Measurements from ENCODE around the gene EPB41L5.

The EPB41L5 gene

DNA sequence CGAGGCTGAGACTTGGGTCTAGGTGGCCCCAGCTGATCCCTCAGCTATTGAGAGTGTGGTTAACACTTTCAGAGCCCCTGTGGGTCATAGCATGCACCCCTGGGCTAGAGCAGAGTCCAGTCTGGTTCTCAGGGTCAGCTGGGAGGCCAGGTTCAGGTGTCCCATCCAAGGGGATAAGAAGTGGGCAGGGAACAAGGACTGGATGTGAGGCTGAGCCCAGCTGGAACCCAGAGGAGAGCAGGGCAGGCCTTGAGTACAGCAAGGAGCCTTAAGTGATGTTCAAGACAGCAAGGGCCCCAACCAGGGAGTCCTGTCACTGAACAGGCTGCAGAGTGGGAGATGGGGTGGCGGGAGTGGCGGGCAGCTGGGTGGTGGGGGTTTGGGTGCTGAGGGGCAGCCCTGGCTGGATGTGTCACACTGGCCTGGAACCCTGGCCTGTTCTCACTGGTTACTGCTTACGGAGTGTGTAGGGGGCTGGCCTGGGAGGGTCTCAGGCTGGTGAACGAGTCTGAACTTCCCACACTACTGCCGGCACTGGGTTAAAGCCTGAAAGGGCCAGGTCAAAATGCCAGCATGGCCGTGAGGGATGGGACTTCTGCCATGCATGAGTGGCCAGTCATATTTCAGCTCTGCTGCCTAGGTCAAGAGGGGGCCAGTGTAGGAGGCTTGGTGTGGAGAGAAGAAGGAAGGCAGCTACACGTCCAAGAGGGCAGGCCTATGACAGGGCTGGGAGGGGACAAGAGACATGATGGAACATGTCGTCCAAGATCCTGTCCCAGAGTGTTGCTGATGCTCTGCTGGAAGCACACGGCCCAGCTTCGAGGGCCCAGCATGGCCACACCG, 196.8 kb downstream of the EPB41L5 start:
- TF ChIP-seq GATA3 (IDR thresholded peaks at IDR 0.05; ENCODE audit: low read depth, low read length) = no peak
- TF ChIP-seq GATA2 (IDR thresholded peaks at IDR 0.05; ENCODE audit: low read depth, low read length) = no peak

DNA sequence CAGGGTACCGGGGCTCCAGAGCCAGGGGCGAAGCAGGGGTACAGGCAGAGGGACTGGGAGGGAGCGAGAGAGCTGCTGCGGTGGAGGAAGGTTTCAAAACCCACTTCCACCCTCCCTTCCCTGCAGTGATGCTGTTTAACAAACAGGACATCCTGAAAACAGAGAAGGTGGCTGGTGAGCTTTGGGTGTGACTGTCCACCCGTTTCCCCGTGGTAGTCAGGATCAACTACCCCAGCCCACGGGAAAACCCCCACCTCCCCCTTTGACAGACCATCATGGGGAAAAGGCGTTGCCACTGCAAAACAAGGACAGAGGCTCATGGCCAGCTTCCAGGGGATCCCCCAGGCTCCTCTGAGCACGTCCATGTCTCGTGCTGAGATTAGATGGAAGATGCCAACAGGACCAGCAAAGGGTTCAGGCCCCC, 197.4 kb downstream of the EPB41L5 start:
- TF ChIP-seq GATA2 (IDR thresholded peaks at IDR 0.05; ENCODE audit: low read depth, low read length) (no peak), GATA3 (IDR thresholded peaks at IDR 0.05; ENCODE audit: low read depth, low read length) (no peak)

DNA sequence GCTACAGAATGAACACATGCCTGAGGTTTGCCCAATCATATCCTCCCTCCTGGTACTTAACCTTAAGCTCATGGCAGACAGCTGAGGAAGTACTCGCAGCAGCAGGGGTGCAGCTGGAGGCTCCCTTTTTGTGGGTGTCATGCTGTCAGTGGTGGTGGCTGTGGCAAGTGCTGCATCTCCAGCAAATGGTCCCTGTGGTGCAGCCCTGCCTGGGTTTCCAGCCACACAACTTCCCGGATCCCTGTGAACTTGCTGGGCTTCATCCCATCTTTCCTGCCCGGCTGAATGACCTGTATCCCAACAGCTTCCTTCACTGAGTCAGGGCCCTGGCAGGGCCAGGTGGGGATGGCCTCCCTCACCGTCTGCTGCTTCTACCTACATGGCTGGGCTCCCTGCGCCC, 205.3 kb downstream of the EPB41L5 start:
- TF ChIP-seq GATA3 (IDR thresholded peaks at IDR 0.05; ENCODE audit: low read depth, low read length) (no peak), GATA2 (IDR thresholded peaks at IDR 0.05; ENCODE audit: low read depth, low read length) (no peak)

DNA sequence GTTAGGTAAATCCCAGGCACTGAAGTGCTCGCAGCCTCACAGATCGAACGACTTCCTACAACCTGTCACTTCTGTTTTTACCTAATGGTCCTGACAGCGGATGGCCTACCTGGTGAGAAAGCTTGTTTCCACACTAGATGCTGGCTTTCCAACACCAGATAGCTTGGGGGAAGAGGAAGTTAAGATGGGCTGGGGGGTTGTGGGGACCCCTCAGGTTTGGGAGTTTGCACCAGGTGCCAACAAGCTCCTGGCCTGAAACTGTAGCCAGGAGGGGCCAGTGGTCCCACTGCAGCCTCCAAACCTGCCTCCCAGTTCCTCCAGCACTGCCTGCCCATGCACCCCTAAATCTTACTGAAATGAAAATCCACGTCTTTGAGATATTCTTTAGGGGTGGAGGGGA, 206.4 kb downstream of the EPB41L5 start:
- no peak for TF ChIP-seq GATA3 (IDR thresholded peaks at IDR 0.05; ENCODE audit: low read depth, low read length)
- TF ChIP-seq GATA2 (IDR thresholded peaks at IDR 0.05; ENCODE audit: low read depth, low read length) = no peak

DNA sequence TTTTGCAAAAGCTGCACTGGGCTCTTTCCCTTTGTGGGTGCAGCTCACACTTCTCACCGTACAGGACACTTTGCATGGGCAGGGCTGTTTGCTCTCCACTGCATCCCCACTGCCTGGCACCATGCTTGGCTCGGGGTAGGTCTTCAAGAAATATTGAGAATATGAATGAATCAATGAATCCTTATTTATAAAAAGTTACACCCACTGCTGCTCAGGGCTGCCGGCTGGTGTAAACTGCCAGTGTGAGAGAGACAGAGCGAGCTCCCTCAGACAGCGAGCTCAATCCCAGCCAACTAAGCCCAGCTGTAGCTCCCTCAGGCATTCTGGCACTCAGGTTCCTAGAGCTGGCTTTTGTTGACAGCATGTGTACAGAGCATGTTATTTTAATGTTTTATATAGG, 206.9 kb downstream of the EPB41L5 start:
- TF ChIP-seq GATA3 (IDR thresholded peaks at IDR 0.05; ENCODE audit: low read depth, low read length) = no peak
- TF ChIP-seq GATA2 (IDR thresholded peaks at IDR 0.05; ENCODE audit: low read depth, low read length) = no peak

DNA sequence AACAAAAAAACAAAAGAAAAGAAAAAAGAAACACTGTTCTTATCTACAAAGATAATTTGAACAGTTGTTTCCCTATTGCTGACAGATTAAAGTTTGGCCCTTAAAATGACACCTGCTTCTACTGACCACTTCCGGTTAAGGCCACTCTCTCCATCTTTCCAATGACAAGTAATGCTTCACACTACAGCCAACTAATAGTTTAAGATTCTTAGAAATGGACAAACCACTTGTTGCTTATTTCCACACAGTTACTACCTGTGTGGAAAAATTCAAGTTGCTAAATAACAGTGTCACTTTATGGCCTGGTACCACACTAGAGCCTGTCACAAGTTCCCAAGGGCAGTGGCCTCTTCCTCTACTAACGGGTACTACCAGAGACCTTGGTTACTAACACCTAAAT, 207.9 kb downstream of the EPB41L5 start:
- TF ChIP-seq GATA2 (IDR thresholded peaks at IDR 0.05; ENCODE audit: low read depth, low read length) (no peak), GATA3 (IDR thresholded peaks at IDR 0.05; ENCODE audit: low read depth, low read length) (no peak)

DNA sequence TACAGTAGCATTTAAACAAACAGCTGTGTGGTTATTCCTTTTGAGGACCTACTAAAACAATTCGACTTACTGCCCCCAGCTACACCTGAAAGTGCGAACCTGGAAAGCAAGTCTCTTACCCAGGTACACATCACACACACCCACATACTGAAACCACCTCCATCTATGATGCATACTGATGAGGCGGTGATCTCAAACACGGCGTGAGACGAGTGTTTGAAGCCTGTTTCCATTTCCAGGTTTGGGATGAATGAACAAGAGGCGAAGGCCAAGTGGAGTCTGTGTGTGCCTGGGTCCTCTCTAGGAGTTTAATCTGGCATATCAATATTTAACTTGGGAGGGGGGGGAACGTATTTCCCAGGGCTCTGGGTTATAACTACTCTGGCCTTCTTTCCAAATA, 208.7 kb downstream of the EPB41L5 start:
- TF ChIP-seq GATA3 (IDR thresholded peaks at IDR 0.05; ENCODE audit: low read depth, low read length) (no peak), GATA2 (IDR thresholded peaks at IDR 0.05; ENCODE audit: low read depth, low read length) (no peak)

DNA sequence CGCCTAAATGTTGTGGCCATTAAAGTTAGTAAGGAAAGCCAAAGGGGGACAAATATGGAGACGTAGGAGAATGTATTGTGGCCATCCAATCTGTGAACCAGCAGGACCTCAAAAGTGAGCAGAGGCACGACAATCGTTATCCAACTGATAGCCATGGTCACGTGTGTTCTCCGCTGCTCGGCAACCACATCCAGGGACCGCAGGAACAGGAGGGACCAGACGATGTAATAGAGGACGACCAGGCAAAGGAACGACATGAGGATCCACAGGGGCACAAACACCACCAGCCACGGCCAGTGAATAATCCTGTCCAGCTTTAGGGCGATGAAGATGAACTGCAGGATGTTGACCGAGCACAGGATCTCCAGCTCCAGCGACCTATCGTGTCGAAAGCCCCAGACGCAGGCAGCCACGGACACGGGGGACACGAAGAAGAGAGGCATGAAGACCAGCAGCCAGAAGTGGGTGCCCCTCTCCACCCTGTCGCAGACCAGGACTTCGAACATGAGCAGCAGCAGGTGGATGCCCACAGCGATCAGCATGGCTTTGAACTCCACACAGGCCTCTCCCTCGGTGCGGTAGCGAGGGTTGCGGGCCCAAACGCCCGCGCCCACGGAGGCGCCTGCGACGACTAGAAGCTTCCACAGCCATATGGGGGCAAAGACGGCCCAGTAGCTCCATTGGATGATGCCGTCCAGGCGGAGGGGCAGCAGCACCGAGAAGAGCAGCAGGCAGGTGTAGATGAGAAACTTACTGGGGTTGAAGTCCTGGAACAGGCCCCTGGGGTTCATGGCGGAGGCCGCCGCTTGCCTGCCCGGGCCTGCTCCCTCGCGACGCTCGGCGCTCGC, 209.5 kb downstream of the EPB41L5 start:
- no peak for TF ChIP-seq GATA3 (IDR thresholded peaks at IDR 0.05; ENCODE audit: low read depth, low read length)
- TF ChIP-seq GATA2 (IDR thresholded peaks at IDR 0.05; ENCODE audit: low read depth, low read length) = no peak

DNA sequence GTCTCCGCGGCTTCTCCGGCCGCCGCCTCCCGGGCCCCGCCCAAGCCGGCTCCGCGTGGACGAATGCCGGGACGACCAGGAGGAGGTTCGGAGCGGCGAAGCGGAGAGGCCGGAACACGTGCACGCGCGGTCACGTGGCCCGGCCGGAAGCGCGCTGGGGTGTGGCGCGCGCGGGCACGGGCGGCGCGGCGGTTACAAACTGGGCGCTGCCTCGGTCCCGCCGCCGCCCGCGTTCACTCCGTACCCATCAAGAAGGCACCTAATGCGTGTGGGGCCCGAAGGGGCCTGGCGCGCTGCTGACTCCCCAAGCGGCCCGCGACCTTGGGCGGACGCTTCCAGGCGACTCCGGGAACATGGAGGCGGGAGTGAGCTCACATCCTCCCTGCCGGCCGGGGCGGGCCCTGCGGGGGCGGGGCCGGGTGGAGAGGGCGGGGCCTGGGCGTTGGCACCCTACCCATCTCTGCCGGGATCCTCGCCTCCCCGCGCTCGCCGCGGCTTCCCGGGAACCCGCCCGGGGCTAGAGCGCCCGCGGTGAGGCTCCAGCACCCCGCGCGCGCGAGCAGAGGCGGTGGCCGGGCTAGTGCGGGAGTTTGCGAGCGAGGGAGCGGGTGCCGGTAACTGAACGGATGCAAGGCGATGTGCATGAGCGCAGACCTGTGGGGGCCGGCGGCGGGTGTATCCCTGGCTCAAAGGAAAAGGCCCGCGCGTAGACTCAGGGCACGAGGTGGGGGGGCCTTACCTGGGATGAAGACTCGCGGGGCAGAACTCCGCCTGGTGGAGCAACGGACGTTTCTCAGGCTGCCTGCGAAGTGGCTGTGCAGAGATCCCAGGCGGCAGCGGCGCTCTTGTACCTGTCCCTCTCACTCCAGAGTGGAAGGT, 210.4 kb downstream of the EPB41L5 start, which contains the start of gene TMEM185B:
Gene TMEM185B, minus strand, starts transcription at position 367 of the 879 bp plus-strand sequence. CDS start 424 bp downstream, outside the sequence.
- TF ChIP-seq GATA3 (IDR thresholded peaks at IDR 0.05; ENCODE audit: low read depth, low read length) (no peak), GATA2 (IDR thresholded peaks at IDR 0.05; ENCODE audit: low read depth, low read length) (no peak)

DNA sequence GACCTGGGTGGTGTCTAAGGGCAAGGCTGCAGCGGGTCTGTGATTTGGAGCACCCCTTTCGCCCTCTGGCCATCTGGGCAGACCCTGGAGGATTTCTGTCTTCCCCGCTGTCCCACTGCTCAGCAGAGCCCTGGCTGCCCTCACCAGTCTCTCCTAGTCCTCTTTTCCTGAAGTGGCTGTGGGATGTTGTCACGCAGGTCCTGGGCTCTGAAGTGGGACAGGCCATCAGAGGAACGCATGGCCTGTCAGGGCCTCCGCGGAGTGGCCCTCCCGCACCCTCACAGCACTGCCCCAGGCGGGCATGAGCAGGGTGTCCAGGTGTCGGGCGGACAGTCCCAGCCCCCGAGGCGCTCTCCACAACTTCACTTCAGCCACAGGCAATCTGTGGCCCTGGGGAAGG, 211.4 kb downstream of the EPB41L5 start:
- TF ChIP-seq GATA3 (IDR thresholded peaks at IDR 0.05; ENCODE audit: low read depth, low read length) (no peak), GATA2 (IDR thresholded peaks at IDR 0.05; ENCODE audit: low read depth, low read length) (no peak)

DNA sequence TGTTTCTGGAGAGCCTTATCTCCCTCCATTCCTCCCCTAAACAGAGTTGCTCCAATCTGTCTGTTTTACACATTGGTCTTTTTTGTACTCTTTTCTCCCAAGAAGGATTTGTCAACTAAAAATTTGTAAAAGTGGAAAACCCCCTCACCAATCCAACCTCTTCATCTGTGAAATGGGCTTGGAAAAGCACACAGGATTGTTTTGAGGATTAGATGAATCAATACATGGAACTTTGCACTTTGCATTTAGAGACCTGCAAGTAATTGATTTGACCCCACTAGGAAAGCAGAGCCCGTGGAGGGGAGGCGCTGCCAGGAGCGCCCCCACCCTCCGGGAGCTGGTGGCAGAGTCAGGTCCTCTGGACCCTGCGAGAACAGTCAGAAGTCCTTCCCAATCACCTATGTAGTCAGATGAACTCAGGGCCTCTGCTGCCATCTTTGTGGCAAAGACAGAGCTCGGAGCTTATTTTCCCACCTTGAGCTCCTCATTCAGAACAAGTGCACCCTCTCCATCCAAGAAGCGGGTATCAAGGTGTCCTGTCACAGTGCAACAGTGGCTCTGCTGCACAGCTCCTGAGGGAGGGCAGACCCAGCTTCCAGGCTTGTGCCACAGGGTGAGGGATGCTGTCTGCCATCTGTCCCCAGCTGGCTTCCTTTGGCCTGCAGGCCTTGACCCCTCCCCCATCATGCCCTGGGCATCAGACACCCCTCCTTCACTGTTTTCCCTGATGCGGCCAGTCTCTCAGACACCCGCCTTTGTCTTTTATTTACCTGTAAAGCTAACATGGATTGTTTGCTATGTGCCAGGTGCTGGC, 212.1 kb downstream of the EPB41L5 start:
- TF ChIP-seq GATA3 (IDR thresholded peaks at IDR 0.05; ENCODE audit: low read depth, low read length) (no peak), GATA2 (IDR thresholded peaks at IDR 0.05; ENCODE audit: low read depth, low read length) (no peak)

DNA sequence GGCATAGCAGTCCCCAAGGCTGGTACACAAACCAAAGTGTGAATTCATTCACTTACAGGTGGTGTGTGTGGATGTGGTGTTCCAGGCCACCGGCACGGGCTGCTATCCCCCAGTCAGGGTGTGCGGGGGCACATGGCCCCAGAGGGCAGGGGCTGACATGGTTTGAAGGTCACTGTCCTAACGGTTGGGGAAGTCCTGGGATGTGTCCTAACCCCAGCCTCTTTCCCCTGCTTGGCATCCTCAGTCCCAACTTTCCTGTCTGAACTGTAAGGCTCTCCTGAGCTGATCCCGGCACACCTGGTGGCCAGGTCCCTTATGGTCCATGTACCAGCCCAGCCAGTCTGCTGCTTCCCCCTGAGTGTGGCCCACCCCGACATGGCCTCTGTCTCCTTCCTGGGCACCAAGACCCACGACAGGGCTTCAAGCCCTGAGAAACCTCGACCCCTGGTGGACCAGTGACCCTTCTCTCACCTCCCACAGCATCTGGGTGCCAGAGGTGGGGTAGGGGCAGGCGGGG, 212.7 kb downstream of the EPB41L5 start:
- TF ChIP-seq GATA3 (IDR thresholded peaks at IDR 0.05; ENCODE audit: low read depth, low read length) = no peak
- no peak for TF ChIP-seq GATA2 (IDR thresholded peaks at IDR 0.05; ENCODE audit: low read depth, low read length)

DNA sequence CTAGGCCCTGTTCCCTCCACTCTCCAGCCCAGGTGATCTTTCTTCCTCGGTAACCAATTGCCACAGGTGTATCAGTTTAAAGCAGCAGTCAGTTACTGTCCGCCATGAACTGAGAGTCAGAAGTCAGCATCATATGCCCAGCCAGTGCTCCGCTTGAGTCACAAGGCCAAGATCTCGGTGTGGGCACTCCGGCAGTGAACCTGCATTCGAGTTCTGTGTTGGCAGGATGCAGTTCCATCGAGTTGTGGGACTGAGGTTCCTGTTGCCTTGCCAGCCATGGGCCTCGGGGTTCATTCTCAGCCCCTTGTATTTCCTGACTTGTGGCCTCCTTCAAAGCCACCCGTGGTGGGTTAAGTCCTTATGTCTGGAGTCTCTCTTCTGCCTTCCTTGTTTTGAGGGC, 213.4 kb downstream of the EPB41L5 start:
- TF ChIP-seq GATA3 (IDR thresholded peaks at IDR 0.05; ENCODE audit: low read depth, low read length) = no peak
- no peak for TF ChIP-seq GATA2 (IDR thresholded peaks at IDR 0.05; ENCODE audit: low read depth, low read length)

All from SH-SY5Y (cell line).